ENCODE results near the gene RAB6B.

RAB6B gene

GRCh38 chr3:133857767-133858166, 37.9 kb downstream of the RAB6B start:
- no peak for TF ChIP-seq CTCF (IDR thresholded peaks at IDR 0.05; ENCODE audit: low read depth, low read length, missing control alignments)
- DNase-seq (ENCODE audit: extremely low read depth, low read depth) = no peak
- H3K4me3 ChIP-seq (replicated peaks; ENCODE audit: low read depth, low read length) = no peak overlapping the region

DNA sequence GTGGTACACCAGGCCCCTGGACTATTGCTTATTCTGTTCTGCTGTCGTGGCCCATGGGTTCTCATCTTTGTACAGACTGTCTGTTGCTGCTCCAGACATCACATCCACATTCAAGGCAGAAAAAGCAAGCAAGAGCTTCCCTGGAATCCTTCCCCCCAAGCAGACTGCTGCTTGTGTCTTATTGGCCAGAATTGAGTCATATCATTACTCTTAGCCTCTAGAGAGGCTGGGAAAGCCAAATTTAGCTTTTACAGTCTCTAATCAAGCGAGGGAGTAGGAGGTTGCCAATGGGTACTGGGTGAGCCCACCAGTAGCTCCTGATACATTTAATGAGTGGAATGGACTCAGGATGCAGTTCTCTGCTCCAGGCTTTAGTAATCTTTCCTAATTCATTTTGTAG, 39.4 kb downstream of the RAB6B start:
- DNase-seq (ENCODE audit: extremely low read depth, low read depth) = no peak
- TF ChIP-seq CTCF (IDR thresholded peaks at IDR 0.05; ENCODE audit: low read depth, low read length, missing control alignments) = no peak
- H3K4me3 ChIP-seq (replicated peaks; ENCODE audit: low read depth, low read length) = no peak overlapping the region

GRCh38 chr3:133855772-133856171, 39.9 kb downstream of the RAB6B start:
- TF ChIP-seq CTCF (IDR thresholded peaks at IDR 0.05; ENCODE audit: low read depth, low read length, missing control alignments) = no peak
- H3K4me3 ChIP-seq (replicated peaks; ENCODE audit: low read depth, low read length) = no peak overlapping the region
- no peak for DNase-seq (ENCODE audit: extremely low read depth, low read depth)

- no peak overlapping the region for H3K4me3 ChIP-seq (replicated peaks; ENCODE audit: low read depth, low read length)
- no peak for TF ChIP-seq CTCF (IDR thresholded peaks at IDR 0.05; ENCODE audit: low read depth, low read length, missing control alignments)
- DNase-seq (ENCODE audit: extremely low read depth, low read depth) = no peak
Observed at GRCh38 chr3:133855002-133855370, 40.7 kb downstream of the RAB6B start.

GRCh38 chr3:133854264-133855001, 41.2 kb downstream of the RAB6B start:
- no peak overlapping the region for H3K4me3 ChIP-seq (replicated peaks; ENCODE audit: low read depth, low read length)
- TF ChIP-seq CTCF (IDR thresholded peaks at IDR 0.05; ENCODE audit: low read depth, low read length, missing control alignments) = no peak

DNA sequence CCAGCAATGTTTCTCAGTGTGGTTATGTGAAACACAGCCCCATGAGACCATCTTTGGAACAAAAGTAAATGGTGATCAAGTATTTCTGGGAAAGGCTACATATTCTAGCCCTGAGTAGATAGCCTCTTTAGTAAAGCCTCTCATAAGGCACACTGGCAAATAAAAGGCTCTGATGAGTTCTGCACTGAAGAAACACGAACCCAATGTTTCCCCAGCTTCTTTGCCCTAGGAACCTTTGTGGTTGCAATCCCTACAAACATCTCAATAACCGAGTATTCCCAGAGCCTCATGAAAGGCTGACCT, 41.8 kb downstream of the RAB6B start:
- no peak overlapping the region for H3K4me3 ChIP-seq (replicated peaks; ENCODE audit: low read depth, low read length)
- no peak for TF ChIP-seq CTCF (IDR thresholded peaks at IDR 0.05; ENCODE audit: low read depth, low read length, missing control alignments)
- no peak for DNase-seq (ENCODE audit: extremely low read depth, low read depth)

More at GRCh38 chr3:133854264-133855001, 41.2 kb downstream of the RAB6B start:
- DNase-seq (ENCODE audit: extremely low read depth, low read depth) = no peak

All from HFF-Myc (cell line).